Stimulated activated CD8-positive, alpha-beta memory T cell treated with anti-CD3 and anti-CD28 coated beads, Interleukin-4, amount 100 ng/mL, for 24 hours (primary cell): Measurements from ENCODE around the gene ENGASE.

Source experiments
- DNase-seq: peaks from one replicate; pipeline ENCODE4 v3.0.0-alpha.2; 2020; ENCODE audit warnings: low read depth

ENGASE gene

GRCh38 chr17:79114458-79115301, 40.1 kb downstream of the ENGASE start:
- DNase-seq, result no peak

- no peak for DNase-seq
These were observed 40.9 kb downstream of the ENGASE start for GRCh38 chr17:79115487-79115886.

- no peak for DNase-seq
These were observed 42.1 kb downstream of the ENGASE start for GRCh38 chr17:79116575-79117368.

- no peak for DNase-seq
These were observed 43.4 kb downstream of the ENGASE start for GRCh38 chr17:79117905-79118487.

GRCh38 chr17:79118924-79119323, 44.3 kb downstream of the ENGASE start:
- DNase-seq, result no peak

- DNase-seq, result no peak
These were observed 45.6 kb downstream of the ENGASE start for GRCh38 chr17:79120259-79120658.

- no peak for DNase-seq
These were observed 49.4 kb downstream of the ENGASE start for GRCh38 chr17:79123988-79124387.

GRCh38 chr17:79124513-79125209, 50.0 kb downstream of the ENGASE start:
- DNase-seq, result no peak

- no peak for DNase-seq
These were observed 50.9 kb downstream of the ENGASE start for GRCh38 chr17:79125503-79125902.

- DNase-seq, result no peak
These were observed 51.5 kb downstream of the ENGASE start for GRCh38 chr17:79126139-79126538.

- DNase-seq, result no peak
These were observed 53.0 kb downstream of the ENGASE start for GRCh38 chr17:79127534-79128135.

GRCh38 chr17:79129523-79129922, 54.9 kb downstream of the ENGASE start:
- no peak for DNase-seq

GRCh38 chr17:79130536-79131273, 56.1 kb downstream of the ENGASE start:
- DNase-seq, result no peak

- no peak for DNase-seq
These were observed 56.6 kb downstream of the ENGASE start for GRCh38 chr17:79131274-79131635.

- no peak for DNase-seq
These were observed 57.1 kb downstream of the ENGASE start for GRCh38 chr17:79131701-79132100.

GRCh38 chr17:79132271-79133064, 57.8 kb downstream of the ENGASE start:
- DNase-seq, result no peak

GRCh38 chr17:79133214-79133613, 58.6 kb downstream of the ENGASE start:
- DNase-seq, result no peak

GRCh38 chr17:79133985-79134384, 59.4 kb downstream of the ENGASE start:
- no peak for DNase-seq

- no peak for DNase-seq
These were observed 60.4 kb downstream of the ENGASE start for GRCh38 chr17:79135011-79135410.
